ENCODE results near the gene FOXP3. TPM values are rescaled to one million over a fixed set of nuclear protein-coding genes. Genes with fewer than 3 reads are reported as not detected.

The FOXP3 gene
- total and polyA plus RNA-seq, 2 of the 4 experiments (the other 2 are of a cell fraction), result 0.05 TPM; not detected in 1

- intact Hi-C loops (cut with micrococcal nuclease) (no loop called here), in situ Hi-C loops (cut with MboI; ENCODE audit: low sequenced_read_pairs) (no loop called here), dilution Hi-C loops (cut with HindIII; ENCODE audit: low sequenced_read_pairs, unreplicated experiment) (no loop called here)
- Histone ChIP-seq H4K5ac (ENCODE audit: low read depth, low read length) (no peak overlapping the region), H2AFZ (replicated peaks; ENCODE audit: low read length, poor library complexity) (no peak overlapping the region), H3K18ac (ENCODE audit: low read depth, low read length) (no peak overlapping the region), H3K4ac (ENCODE audit: low read depth, low read length) (no peak overlapping the region), H2BK20ac (ENCODE audit: low read depth, low read length) (no peak overlapping the region), H3K9me1 (ENCODE audit: insufficient read depth, low read length) (no peaks in the 10 kb centered on the region), H3K79me1 (ENCODE audit: low read depth in 1 of 2, low read length in 2 of 2) (no peaks in the 10 kb centered on the region), H3K9me3 (ENCODE audit: control insufficient read depth, insufficient read depth, low read length) (no peaks in the 10 kb centered on the region), H4K91ac (ENCODE audit: insufficient read depth, low read depth, low read length) (no peak overlapping the region), H2AK5ac (ENCODE audit: low read depth, low read length) (no peak overlapping the region), H3K4me1 (ENCODE audit: control insufficient read depth, insufficient read depth, low read length) (no peaks in the 10 kb centered on the region), H2AK9ac (replicated peaks; ENCODE audit: low read depth, low read length, poor library complexity) (no peak overlapping the region), H2BK15ac (ENCODE audit: low read depth, low read length) (no peak overlapping the region), H2BK120ac (ENCODE audit: low read depth, low read length) (no peak overlapping the region), H3K56ac (ENCODE audit: extremely low read depth, insufficient read depth, low read length) (no peak overlapping the region), H3K14ac (replicated peaks; ENCODE audit: low read depth, low read length) (no peak overlapping the region), H3K36me3 (ENCODE audit: control insufficient read depth, insufficient read depth, low read length) (peaks cover 11% of the 10 kb centered on the region; the same call in 1 of the 2 replicates), H3K4me3 (ENCODE audit: insufficient read depth, low read depth, low read length) (no peak overlapping the region), H3K4me2 (ENCODE audit: low read depth, low read length) (no peak overlapping the region), H4K8ac (ENCODE audit: low read depth in 2 of 2, low read length in 2 of 2) (no peak overlapping the region), H2BK5ac (ENCODE audit: low read depth, low read length, poor library complexity, severe bottlenecking) (no peak overlapping the region), H3K23ac (ENCODE audit: low read depth, low read length) (no peak overlapping the region), H3K27me3 (ENCODE audit: control insufficient read depth, insufficient read depth, low read length) (no peaks in the 10 kb centered on the region; the same call in 1 of the 2 replicates), H4K20me1 (ENCODE audit: insufficient read depth, low read length) (no peaks in the 10 kb centered on the region), H3K9ac (ENCODE audit: low read depth, low read length) (no peak overlapping the region), H3K27ac (ENCODE audit: insufficient read depth, low read length) (no peak overlapping the region)
- ATAC-seq (ENCODE audit: low read depth), result no peak
- TF ChIP-seq RCOR1 (IDR thresholded peaks at IDR 0.05; ENCODE audit: insufficient replicate concordance, low read length) (no peak), BHLHE40 (IDR thresholded peaks at IDR 0.05; ENCODE audit: low read depth, low read length) (no peak), RFX5 (IDR thresholded peaks at IDR 0.05; ENCODE audit: low read depth, low read length) (no peak), MAFK (IDR thresholded peaks at IDR 0.05; ENCODE audit: low read depth, low read length) (no peak), CEBPB (IDR thresholded peaks at IDR 0.05; ENCODE audit: low read depth, low read length) (no peak), ELK1 (IDR thresholded peaks at IDR 0.05; ENCODE audit: borderline replicate concordance, low read depth, low read length) (no peak), CHD1 (IDR thresholded peaks at IDR 0.05; ENCODE audit: low read depth, low read length) (no peak), NFE2L2 (IDR thresholded peaks at IDR 0.05; ENCODE audit: low read depth, low read length) (no peak), SMC3 (IDR thresholded peaks at IDR 0.05; ENCODE audit: low read depth, low read length) (no peak), POLR2A (IDR thresholded peaks at IDR 0.05; ENCODE audit: low read depth, low read length) (no peak), MAZ (IDR thresholded peaks at IDR 0.05; ENCODE audit: borderline replicate concordance, low read depth, low read length) (no peak), FOS (IDR thresholded peaks at IDR 0.05; ENCODE audit: low read depth, low read length) (no peak), RAD21 (IDR thresholded peaks at IDR 0.05; ENCODE audit: low read length) (no peak), MXI1 (IDR thresholded peaks at IDR 0.05; ENCODE audit: borderline replicate concordance, low read depth, low read length) (no peak)
- TF ChIP-seq, protein P1, sequence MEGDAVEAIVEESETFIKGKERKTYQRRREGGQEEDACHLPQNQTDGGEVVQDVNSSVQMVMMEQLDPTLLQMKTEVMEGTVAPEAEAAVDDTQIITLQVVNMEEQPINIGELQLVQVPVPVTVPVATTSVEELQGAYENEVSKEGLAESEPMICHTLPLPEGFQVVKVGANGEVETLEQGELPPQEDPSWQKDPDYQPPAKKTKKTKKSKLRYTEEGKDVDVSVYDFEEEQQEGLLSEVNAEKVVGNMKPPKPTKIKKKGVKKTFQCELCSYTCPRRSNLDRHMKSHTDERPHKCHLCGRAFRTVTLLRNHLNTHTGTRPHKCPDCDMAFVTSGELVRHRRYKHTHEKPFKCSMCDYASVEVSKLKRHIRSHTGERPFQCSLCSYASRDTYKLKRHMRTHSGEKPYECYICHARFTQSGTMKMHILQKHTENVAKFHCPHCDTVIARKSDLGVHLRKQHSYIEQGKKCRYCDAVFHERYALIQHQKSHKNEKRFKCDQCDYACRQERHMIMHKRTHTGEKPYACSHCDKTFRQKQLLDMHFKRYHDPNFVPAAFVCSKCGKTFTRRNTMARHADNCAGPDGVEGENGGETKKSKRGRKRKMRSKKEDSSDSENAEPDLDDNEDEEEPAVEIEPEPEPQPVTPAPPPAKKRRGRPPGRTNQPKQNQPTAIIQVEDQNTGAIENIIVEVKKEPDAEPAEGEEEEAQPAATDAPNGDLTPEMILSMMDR (conservative IDR thresholded peaks at IDR 0.05; ENCODE audit: low read depth, low read length), result no peak
- TF ChIP-seq, protein P2, sequence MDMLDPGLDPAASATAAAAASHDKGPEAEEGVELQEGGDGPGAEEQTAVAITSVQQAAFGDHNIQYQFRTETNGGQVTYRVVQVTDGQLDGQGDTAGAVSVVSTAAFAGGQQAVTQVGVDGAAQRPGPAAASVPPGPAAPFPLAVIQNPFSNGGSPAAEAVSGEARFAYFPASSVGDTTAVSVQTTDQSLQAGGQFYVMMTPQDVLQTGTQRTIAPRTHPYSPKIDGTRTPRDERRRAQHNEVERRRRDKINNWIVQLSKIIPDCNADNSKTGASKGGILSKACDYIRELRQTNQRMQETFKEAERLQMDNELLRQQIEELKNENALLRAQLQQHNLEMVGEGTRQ (IDR thresholded peaks at IDR 0.05; ENCODE audit: low read depth, low read length), result no peak
- WGBS, 2 experiments (ENCODE audit: extremely low coverage in 2 of 2, insufficient read length in 1 of 2), result 67% methylated on average over 5 of the region's 11 CpGs; no CpG with 5 or more reads in 1 of the 2 experiments
- no peak for DNase-seq
- POLR2A ChIA-PET (ENCODE audit: unreplicated experiment), result no interaction called here
- no TSS peak for BruUV-seq (replicated peaks)
- CTCF ChIA-PET, result no interaction called here
Measured at GRCh38 chrX:49247346-49247745, 17.2 kb downstream of the FOXP3 start.
